ENCODE data around the gene MB21D2.

MB21D2 gene

GRCh38 chr3:192833177-192833890 is 84.3 kb downstream of the MB21D2 start:
- DNase-seq (ENCODE audit: low spot score): no peak

- no peak for DNase-seq (ENCODE audit: low spot score)
Observed at GRCh38 chr3:192831801-192832347, 85.8 kb downstream of the MB21D2 start.

GRCh38 chr3:192831111-192831644 is 86.5 kb downstream of the MB21D2 start:
- DNase-seq (ENCODE audit: low spot score): no peak

GRCh38 chr3:192830291-192831110 is 87.2 kb downstream of the MB21D2 start:
- DNase-seq (ENCODE audit: low spot score): no peak

- DNase-seq (ENCODE audit: low spot score): no peak
Observed at GRCh38 chr3:192827863-192828594, 89.6 kb downstream of the MB21D2 start.

- DNase-seq (ENCODE audit: low spot score): no peak
Observed at GRCh38 chr3:192827208-192827607, 90.4 kb downstream of the MB21D2 start.

GRCh38 chr3:192826214-192827006 is 91.2 kb downstream of the MB21D2 start:
- no peak for DNase-seq (ENCODE audit: low spot score)

- no peak for DNase-seq (ENCODE audit: low spot score)
Observed at GRCh38 chr3:192825657-192826200, 91.9 kb downstream of the MB21D2 start.

- no peak for DNase-seq (ENCODE audit: low spot score)
Observed at GRCh38 chr3:192825216-192825615, 92.4 kb downstream of the MB21D2 start.

GRCh38 chr3:192824313-192824712 is 93.3 kb downstream of the MB21D2 start:
- DNase-seq (ENCODE audit: low spot score): no peak

GRCh38 chr3:192821161-192821560 is 96.5 kb downstream of the MB21D2 start:
- no peak for DNase-seq (ENCODE audit: low spot score)

- no peak for DNase-seq (ENCODE audit: low spot score)
Observed at GRCh38 chr3:192820161-192820560, 97.5 kb downstream of the MB21D2 start.

- peak; percentile 34 for DNase-seq (ENCODE audit: low spot score)
Observed at GRCh38 chr3:192819001-192819569, 98.6 kb downstream of the MB21D2 start.

- no peak for DNase-seq (ENCODE audit: low spot score)
Observed at GRCh38 chr3:192818126-192818525, 99.5 kb downstream of the MB21D2 start.

- no peak for DNase-seq (ENCODE audit: low spot score)
Observed at GRCh38 chr3:192817506-192817905, 100.2 kb downstream of the MB21D2 start.

GRCh38 chr3:192817053-192817452 is 100.6 kb downstream of the MB21D2 start:
- DNase-seq (ENCODE audit: low spot score): no peak

- peak; percentile 74 for DNase-seq (ENCODE audit: low spot score)
Observed at GRCh38 chr3:192816351-192816750, 101.3 kb downstream of the MB21D2 start.

- DNase-seq (ENCODE audit: low spot score): peak; percentile 62
Observed at GRCh38 chr3:192812743-192813383, 104.8 kb downstream of the MB21D2 start.

GRCh38 chr3:192805711-192806110 is 111.9 kb downstream of the MB21D2 start:
- no peak for DNase-seq (ENCODE audit: low spot score)

GRCh38 chr3:192804502-192804901 is 113.2 kb downstream of the MB21D2 start:
- DNase-seq (ENCODE audit: low spot score): no peak

All from kidney capillary endothelial cell (primary cell).